GM12864 (cell line): ENCODE data around the gene GPA33.

Source experiments
- DNase-seq: peaks from one replicate; pipeline ENCODE4 v3.0.0-alpha.2; 2011; ENCODE audit warnings: low read depth
- H3K4me3 ChIP-seq: 2 replicates; pipeline ENCODE4 v1.5.1; 2011; ENCODE audit warnings: mild to moderate bottlenecking, low read depth, low read length, control low read depth
- CTCF ChIP-seq: IDR thresholded peaks from 2 replicates; pipeline ENCODE4 v1.5.1; 2011; ENCODE audit warnings: low read depth, mild to moderate bottlenecking, moderate library complexity, low read length, control low read depth, inconsistent platforms; ENCODE audit errors: missing control alignments

GPA33 gene

GRCh38 chr1:167083066-167083665 lies 7.0 kb downstream of the GPA33 start:
- TF ChIP-seq CTCF = no peak
- no peak for DNase-seq
- H3K4me3 ChIP-seq = no peak overlapping the region

- H3K4me3 ChIP-seq = no peak overlapping the region
- no peak for DNase-seq
- no peak for TF ChIP-seq CTCF
These were observed 7.6 kb downstream of the GPA33 start for GRCh38 chr1:167082511-167083027.

GRCh38 chr1:167081594-167082156 lies 8.5 kb downstream of the GPA33 start:
- no peak overlapping the region for H3K4me3 ChIP-seq
- TF ChIP-seq CTCF = no peak
- DNase-seq = no peak

GRCh38 chr1:167077868-167078210 lies 12.3 kb downstream of the GPA33 start:
- DNase-seq = no peak
- H3K4me3 ChIP-seq = no peak overlapping the region
- no peak for TF ChIP-seq CTCF

GRCh38 chr1:167077128-167077867 lies 12.9 kb downstream of the GPA33 start:
- no peak for DNase-seq
- no peak for TF ChIP-seq CTCF
- no peak overlapping the region for H3K4me3 ChIP-seq

GRCh38 chr1:167076136-167076710 lies 14.0 kb downstream of the GPA33 start:
- TF ChIP-seq CTCF = no peak
- H3K4me3 ChIP-seq = no peak overlapping the region
- DNase-seq = no peak
